ENCODE data around the gene ATOSB. TPM values are rescaled to one million over a fixed set of nuclear protein-coding genes. Genes with fewer than 3 reads are reported as not detected.

ATOSB gene
- total and polyA plus RNA-seq, 8 donors, result 13.1 to 30.9 (median 14.6) TPM

DNA sequence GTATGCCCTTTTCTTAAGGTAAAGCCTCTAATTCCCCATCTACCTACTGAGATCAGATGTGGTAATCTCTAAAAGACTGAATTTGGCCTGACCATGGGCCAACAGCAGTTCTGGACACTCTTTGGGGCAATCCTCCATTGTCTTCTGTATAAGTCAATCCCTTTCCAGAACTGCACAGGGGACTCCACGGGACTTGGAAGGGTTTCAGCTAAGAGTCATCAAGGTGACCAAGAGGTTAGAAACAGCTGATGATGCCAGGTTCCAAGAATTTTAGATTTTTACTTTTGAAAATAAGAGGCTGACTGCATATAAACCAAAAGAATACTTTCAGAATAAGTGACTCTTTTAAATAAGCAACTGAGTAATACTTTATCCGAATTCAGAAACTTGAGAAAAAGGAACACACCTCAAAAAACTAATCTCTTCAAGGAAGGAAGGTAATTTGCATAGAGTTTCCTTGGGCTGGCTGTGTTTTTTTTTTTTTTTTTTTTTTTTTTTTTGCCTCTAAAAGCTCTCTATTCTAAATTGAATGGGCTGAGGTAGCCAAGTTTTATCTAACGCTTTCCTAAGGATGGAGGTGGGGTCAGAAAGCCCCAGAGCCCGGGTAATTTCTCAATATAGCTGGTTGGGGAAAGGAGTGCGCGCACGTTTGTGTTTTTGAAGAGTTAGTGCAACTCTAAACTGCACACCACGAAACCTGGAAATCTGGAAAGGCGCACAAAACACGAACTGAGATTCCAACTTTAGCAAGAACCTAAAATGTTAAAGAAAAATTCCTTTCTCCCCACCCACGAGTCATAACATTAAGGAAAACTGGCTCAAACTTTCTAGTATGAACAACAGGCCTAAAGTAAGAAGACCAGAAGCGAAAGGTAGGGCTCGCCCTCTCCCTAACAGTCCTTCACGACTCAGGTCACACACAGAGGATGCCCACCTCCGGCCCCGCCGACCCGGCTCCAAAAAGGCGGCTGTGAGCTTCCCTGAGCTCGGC is 44.5 kb downstream of the ATOSB start:
- peaks cover 15 to 50% of the 10 kb centered on the region in 2 donors for H3K4me1 ChIP-seq
- intact Hi-C loops (cut with DNase I), result no loop called here
- H3K4me3 ChIP-seq, result peak overlapping the region; percentile 98
- H3K27me3 ChIP-seq, result no peaks in the 10 kb centered on the region
- peaks cover 3 to 51% of the 10 kb centered on the region in 2 donors for H3K36me3 ChIP-seq
- TF ChIP-seq CTCF (IDR thresholded peaks at IDR 0.05), result no peak
- ATAC-seq, result no peak
- no peaks in the 10 kb centered on the region for H3K9me3 ChIP-seq
- peak in 1 of 4 donors; percentile 40 for DNase-seq
- H3K27ac ChIP-seq, result peak overlapping the region; percentile 100

DNA sequence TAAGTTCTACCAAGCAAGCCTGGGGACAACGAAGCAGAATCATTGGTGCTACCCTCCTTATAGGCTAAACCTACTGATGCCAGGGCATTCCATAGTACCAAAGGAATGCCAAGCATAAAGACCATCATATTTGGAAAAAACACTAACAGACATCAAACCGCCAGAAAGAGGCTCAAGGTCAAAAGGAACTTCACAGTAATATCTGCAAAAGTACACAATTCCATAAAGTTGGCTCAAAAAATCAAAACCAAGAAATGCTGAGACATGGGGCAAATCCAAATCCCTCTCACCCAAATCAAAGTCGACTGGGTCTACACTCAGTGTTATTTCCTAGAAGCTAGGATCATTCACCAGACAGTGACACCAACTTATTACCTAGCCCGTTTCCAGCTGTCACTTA is 46.6 kb downstream of the ATOSB start:
- Histone ChIP-seq H3K36me3 (peaks cover 8 to 56% of the 10 kb centered on the region in 2 donors), H3K27me3 (no peaks in the 10 kb centered on the region), H3K9me3 (no peaks in the 10 kb centered on the region), H3K4me1 (peaks cover 15 to 50% of the 10 kb centered on the region in 2 donors), H3K4me3 (no peak overlapping the region), H3K27ac (no peak overlapping the region)
- ATAC-seq (no peak), DNase-seq (no peak)
- no peak for TF ChIP-seq CTCF (IDR thresholded peaks at IDR 0.05)
- intact Hi-C loops (cut with DNase I), result no loop called here

GRCh38 chr9:35067056-35067455 is 48.6 kb downstream of the ATOSB start:
- Histone ChIP-seq H3K9me3 (no peaks in the 10 kb centered on the region), H3K4me1 (peaks cover 15 to 42% of the 10 kb centered on the region in 2 donors), H3K27me3 (no peaks in the 10 kb centered on the region), H3K36me3 (peaks cover 17 to 75% of the 10 kb centered on the region in 2 donors), H3K27ac (no peak overlapping the region), H3K4me3 (no peak overlapping the region)
- intact Hi-C loops (cut with DNase I), result no loop called here
- TF ChIP-seq CTCF (IDR thresholded peaks at IDR 0.05), result no peak
- DNase-seq (no peak), ATAC-seq (no peak)

- no peaks in the 10 kb centered on the region for H3K4me1 ChIP-seq
- H3K36me3 ChIP-seq, result peaks cover 22 to 100% of the 10 kb centered on the region in 2 donors
- intact Hi-C loops (cut with DNase I), result no loop called here
- H3K9me3 ChIP-seq, result no peaks in the 10 kb centered on the region
- ATAC-seq (no peak), DNase-seq (no peak)
- no peak overlapping the region for H3K27ac ChIP-seq
- no peak for TF ChIP-seq CTCF (IDR thresholded peaks at IDR 0.05)
- H3K4me3 ChIP-seq, result no peak overlapping the region
- H3K27me3 ChIP-seq, result no peaks in the 10 kb centered on the region
Measured at GRCh38 chr9:35060548-35061207, 55.0 kb downstream of the ATOSB start.

- Histone ChIP-seq H3K4me1 (no peaks in the 10 kb centered on the region), H3K27ac (no peak overlapping the region), H3K36me3 (peaks cover 21 to 100% of the 10 kb centered on the region in 2 donors), H3K27me3 (no peaks in the 10 kb centered on the region), H3K4me3 (no peak overlapping the region), H3K9me3 (no peaks in the 10 kb centered on the region)
- ATAC-seq (no peak), DNase-seq (no peak)
- intact Hi-C loops (cut with DNase I), result no loop called here
- TF ChIP-seq CTCF (IDR thresholded peaks at IDR 0.05), result no peak
Measured at GRCh38 chr9:35059438-35059837, 56.2 kb downstream of the ATOSB start.
